GM12891 (cell line): ENCODE data around the gene ACADM.

Source experiments
- POLR2A ChIP-seq: IDR thresholded peaks from 2 replicates; pipeline ENCODE4 v1.6.1; 2011; ENCODE audit warnings: low read depth, low read length, control low read depth
- TAF1 ChIP-seq: IDR thresholded peaks from 2 replicates; pipeline ENCODE4 v1.6.1; 2011; ENCODE audit warnings: low read depth, low read length, control low read depth

DNA sequence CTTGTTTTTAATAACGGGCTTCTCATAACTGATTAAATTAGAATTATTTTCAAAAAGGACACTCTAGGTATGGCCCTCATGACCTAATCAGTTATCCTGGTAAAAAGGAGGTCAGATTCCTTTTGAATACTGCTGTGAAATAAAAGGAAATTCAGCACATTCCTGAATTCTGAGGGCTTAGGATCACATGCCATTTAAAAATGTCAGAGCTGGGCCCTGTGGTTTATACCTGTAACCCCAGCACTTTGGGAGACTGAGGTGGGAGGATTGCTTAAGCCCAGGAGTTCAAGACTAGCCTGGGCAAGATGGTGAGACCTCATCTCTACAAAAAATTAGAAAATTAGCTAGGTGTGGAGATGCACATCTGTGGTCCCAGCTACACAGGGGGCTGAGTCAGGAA lies 43.5 kb downstream of the ACADM start:
- TF ChIP-seq POLR2A: no peak
- TF ChIP-seq TAF1: no peak
